Subcutaneous adipose tissue (tissue), 4 donors: ENCODE results near the gene TBC1D21. TPM values are rescaled to one million over a fixed set of nuclear protein-coding genes. Genes with fewer than 3 reads are reported as not detected.

Experiments
- CTCF ChIP-seq: fragments of 450-650 bp; IDR thresholded peaks from one replicate; pipeline ENCODE4 v1.5.1; 2016; ENCODE audit warnings: low read depth, mild to moderate bottlenecking, control low read depth, antibody characterized with exemption, moderate library complexity
- total RNA-seq, 4 donors: library from RNA; depleted of rRNA; stranded (reverse); fragments of >200 nt; gene quantifications; one replicate each; pipeline ENCODE4 v1.1.0, GENCODE V29; 2016

TBC1D21 gene
- total RNA-seq, 4 donors from 2014 or later: not detected

DNA sequence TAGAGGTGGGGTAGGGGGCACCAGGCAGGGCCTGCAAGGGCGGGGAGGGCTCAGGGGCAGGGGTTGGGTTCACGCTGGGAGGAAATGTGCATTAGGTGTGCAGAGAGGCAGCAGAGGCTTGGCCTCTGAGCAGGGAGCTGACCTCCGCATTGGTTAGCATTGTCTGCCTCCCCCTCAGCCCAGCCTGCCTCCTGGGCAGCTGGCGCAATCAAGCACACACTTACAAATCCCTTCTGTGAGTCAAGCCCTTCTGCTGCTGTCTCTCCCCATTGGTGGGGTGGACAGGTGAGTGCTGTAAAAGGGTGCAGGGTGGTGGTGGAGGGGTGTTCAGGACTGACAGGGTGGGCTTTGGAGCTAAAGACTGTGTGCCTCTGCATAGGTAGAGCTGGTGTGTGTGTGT is 62.2 kb downstream of the TBC1D21 start:
- no peak for TF ChIP-seq CTCF

- TF ChIP-seq CTCF: no peak
Measured at GRCh38 chr15:73936181-73936580, 62.8 kb downstream of the TBC1D21 start.

DNA sequence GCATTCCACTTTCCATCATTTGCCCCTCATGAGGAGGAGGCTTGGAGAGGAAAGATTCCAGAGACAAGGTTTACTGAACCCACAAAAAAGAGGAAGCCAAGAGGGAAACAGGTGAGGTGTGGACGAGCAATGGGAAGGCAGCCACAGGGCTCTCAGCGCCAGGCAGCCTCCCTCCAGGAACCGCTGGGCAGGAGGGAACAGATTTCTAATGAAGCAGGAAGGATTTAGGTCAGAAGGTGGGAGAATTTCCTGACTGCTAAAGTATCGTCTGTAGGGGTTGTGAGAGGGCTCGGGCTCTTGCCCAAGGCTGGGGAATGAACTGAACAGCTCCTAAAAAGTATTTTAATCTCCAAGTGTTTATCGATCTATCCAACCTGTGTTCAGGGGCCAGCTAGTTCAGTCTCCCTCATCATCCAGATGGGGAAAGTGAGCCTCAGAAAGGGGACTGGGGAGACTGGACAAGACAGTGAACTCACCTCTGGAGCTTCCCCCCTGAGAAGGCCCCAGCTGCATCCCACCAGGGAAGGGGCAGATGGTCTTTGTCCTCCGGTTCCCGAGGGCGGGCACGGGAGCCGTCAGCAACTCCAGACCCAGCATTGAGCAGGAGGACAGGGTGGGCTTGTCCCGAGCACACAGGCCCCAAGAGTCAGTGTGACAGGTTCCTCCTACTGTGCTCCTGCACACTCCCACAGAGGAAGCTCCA is 63.4 kb downstream of the TBC1D21 start:
- TF ChIP-seq CTCF: no peak

DNA sequence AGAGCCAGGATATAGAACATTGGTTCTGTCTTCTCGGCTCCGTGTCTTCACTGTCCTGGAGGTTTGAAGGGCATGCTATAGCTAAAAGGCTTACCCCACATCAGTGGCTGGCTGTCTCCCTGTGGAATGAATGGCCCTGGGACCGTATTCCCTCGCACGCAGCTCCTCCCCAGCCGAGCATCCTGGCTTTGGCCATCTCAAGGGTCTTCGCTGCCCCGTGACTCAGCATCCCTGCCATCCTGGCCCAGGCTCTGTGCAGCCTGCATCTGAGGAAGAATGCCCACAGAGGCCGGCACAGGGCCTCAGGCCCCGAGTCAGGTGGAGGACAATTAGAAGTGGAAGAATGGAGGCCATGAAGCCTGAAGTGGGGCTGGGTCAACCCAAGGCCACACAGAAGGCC is 63.9 kb downstream of the TBC1D21 start:
- TF ChIP-seq CTCF: no peak

GRCh38 chr15:73937726-73938125 is 64.4 kb downstream of the TBC1D21 start:
- no peak for TF ChIP-seq CTCF

Other genes with a start within 250 kb of the TBC1D21 start
- gene NPTN, start 240.2 kb upstream of the TBC1D21 start, total RNA-seq: 10 to 100 TPM; 66.9 to 97.5 (median 79.9) TPM
- 100 to 1,000 TPM in 1 of 4 donors, 10 to 100 TPM in 3; 43.2 to 127 (median 61.2) TPM for gene CD276, start 189.2 kb upstream of the TBC1D21 start, total RNA-seq
- 1 to 10 TPM; 2.6 to 4.7 (median 3.7) TPM for gene INSYN1, start 120.2 kb upstream of the TBC1D21 start, total RNA-seq
- 1 to 10 TPM; 4.2 to 9.2 (median 6.3) TPM for gene LOXL1, start 52.9 kb downstream of the TBC1D21 start, total RNA-seq
- 10 to 100 TPM; 10.9 to 25.8 (median 18.2) TPM for gene STOML1, start 118.7 kb downstream of the TBC1D21 start, total RNA-seq
- gene PML, start 121.2 kb downstream of the TBC1D21 start, total RNA-seq: 100 to 1,000 TPM in 1 of 4 donors, 10 to 100 TPM in 3; 45.2 to 214 (median 65.5) TPM
- gene GOLGA6A, start 209.0 kb downstream of the TBC1D21 start, total RNA-seq: under 1 TPM in 1 of 4 donors, not detected in 3; 0.17 TPM